Psoas muscle (tissue), 8 donors: ENCODE data around the gene ERRFI1. TPM values are rescaled to one million over a fixed set of nuclear protein-coding genes. Genes with fewer than 3 reads are reported as not detected.

Experiments
- ATAC-seq, 4 donors: fragments of 200-7000 bp; cut with Tn5 transposase; one replicate each; pipeline ENCODE4 v1.9.1; 2020; ENCODE audit warnings: moderate library complexity in 3 of 4, mild to moderate bottlenecking in 2 of 4
- DNase-seq, 2 donors: peaks; one replicate each; pipeline ENCODE4 v3.0.0-alpha.2; 2020
- H3K27ac ChIP-seq: fragments of 200-600 bp; one replicate; pipeline ENCODE4 v1.8.0; 2022
- H3K27me3 ChIP-seq, 3 donors: fragments of 200-600 bp in 1 of 3; one replicate each; pipeline versions ENCODE4 v1.6.1 to v1.8.0; 2013 to 2022; ENCODE audit warnings: low read length in 2 of 3, mild to moderate bottlenecking in 2 of 3, moderate library complexity in 1 of 3; ENCODE audit not compliant: insufficient read depth in 3 of 3
- H3K36me3 ChIP-seq, 2 donors: fragments of 200-600 bp in 1 of 2; one replicate each; pipeline versions ENCODE4 v1.6.1 to v1.8.0; 2013 to 2022; ENCODE audit warnings: low read depth in 1 of 2, mild to moderate bottlenecking in 1 of 2, moderate library complexity in 1 of 2; ENCODE audit not compliant: insufficient read depth in 1 of 2
- H3K4me1 ChIP-seq: fragments of 200-600 bp; one replicate; pipeline ENCODE4 v1.8.0; 2022
- H3K4me3 ChIP-seq: fragments of 200-600 bp; one replicate; pipeline ENCODE4 v1.8.0; 2022; ENCODE audit warnings: mild to moderate bottlenecking
- H3K9me3 ChIP-seq: fragments of 200-600 bp; one replicate; pipeline ENCODE4 v1.8.0; 2022
- CTCF ChIP-seq: fragments of 200-600 bp; IDR thresholded peaks from one replicate; pipeline ENCODE4 v1.8.0; 2022; ENCODE audit warnings: antibody characterized with exemption
- WGBS, 3 donors: extraction: QIAGEN DNeasy Blood & Tissue Kit; methylation state at CpG; one replicate each; pipeline versions ENCODE4 v1.1.6 to v1.1.7; 2013; 5-methylcytosine and 5-hydroxymethylcytosine counted together
- intact Hi-C, 2 donors: fragments of 100-400 bp; cut with DNase I; formaldehyde crosslinking; loops; one replicate each; pipeline versions ENCODE4 v1.11.0 to v1.14.2; 2022
- polyA plus RNA-seq, 3 donors: library from polyadenylated mRNA; stranded (reverse); fragments of 200-250 nt; gene quantifications; one replicate each; pipeline ENCODE4 v1.2.3, GENCODE V29; 2013
- total RNA-seq, 4 donors: library from RNA; stranded (reverse); fragmentation: NEBNext Ultra II Directional in 2 of 4; extraction: Animal tissue kit (Norgen Biotek cat#: 25700) in 2 of 4; gene quantifications; one replicate each; pipeline versions ENCODE4 v1.2.1 to v1.2.4, GENCODE V29; 2021 to 2023
- donor health status: healthy with polysubstance abuse.
- donor health status: DM: no; HTN: no; CAD: no; lungs with moderate emphysema.
- donor health status: Bipolar disorder and iron deficiency.
- donor health status: healthy.
- donor health status: DM: yes; HTN: yes; CAD: no.
- donor health status: DM: no; HTN: no; CAD: no.
- donor health status: DM: no; HTN: no; CAD: no.
- donor health status: DM: yes; HTN: yes; CAD: no.

The ERRFI1 gene
- total and polyA plus RNA-seq, 7 donors = 23.2 to 99.9 (median 63.3) TPM

GRCh38 chr1:8009043-8010002, 16.8 kb downstream of the ERRFI1 start:
- peaks cover 58% of the 10 kb centered on the region for H3K4me1 ChIP-seq
- H3K4me3 ChIP-seq = no peak overlapping the region
- intact Hi-C loops = loop anchor here in 1 of 2 donors (5.0 kb wide), 1 partner anchor 32 kb away; no protein-coding TSS in a partner anchor
- 91 to 96% (median 94%) methylated on average over 18 of the region's 18 CpGs for WGBS, 3 donors
- DNase-seq (no peak), ATAC-seq (no peak)
- peak overlapping the region; percentile 76 for H3K27ac ChIP-seq
- peaks cover under 1 to 18% of the 10 kb centered on the region in 2 donors for H3K36me3 ChIP-seq
- no peaks in the 10 kb centered on the region for H3K9me3 ChIP-seq
- TF ChIP-seq CTCF = no peak
- no peaks in the 10 kb centered on the region for H3K27me3 ChIP-seq

DNA sequence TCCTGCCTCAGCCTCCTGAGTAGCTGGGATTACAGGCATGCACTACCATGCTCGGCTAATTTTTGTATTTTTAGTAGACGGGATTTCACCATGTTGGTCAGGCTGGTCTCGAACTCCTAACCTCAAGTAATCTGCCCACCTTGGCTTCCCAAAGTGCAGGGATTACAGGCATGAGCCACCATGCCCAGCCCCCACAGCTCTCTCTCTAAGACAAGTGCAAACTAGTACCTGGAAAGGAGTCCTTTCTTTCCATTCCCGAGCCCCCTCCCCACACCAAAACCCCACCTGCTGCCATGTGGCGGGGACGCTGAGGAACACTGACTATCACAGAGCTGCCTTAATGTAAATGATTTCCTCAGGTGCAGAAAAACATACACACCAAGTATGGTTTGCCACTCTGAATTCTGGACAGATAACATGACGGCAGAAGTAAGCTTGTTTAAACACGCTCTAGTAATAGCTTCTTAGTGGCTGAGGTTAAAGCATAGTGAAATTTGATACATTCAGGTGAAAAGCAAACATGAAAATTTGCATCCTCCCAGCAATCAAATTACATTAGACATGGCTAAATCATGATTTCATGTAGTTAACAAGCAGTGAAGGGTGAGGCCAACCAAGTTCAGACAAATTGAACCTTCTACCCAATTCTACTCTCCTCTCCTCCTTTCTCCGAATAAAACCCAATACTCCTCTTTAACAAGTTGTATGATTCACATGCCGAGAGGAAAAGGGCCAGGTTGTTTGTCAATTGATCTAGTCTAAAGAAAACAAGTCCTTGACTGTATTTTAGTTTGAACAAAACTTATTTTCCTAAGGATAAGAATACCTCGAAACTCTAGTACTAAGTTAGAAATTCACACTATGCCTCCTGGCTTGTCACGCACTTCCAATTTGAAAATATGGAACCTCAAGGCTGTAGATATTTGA, 19.8 kb downstream of the ERRFI1 start:
- Histone ChIP-seq H3K36me3 (no peaks in the 10 kb centered on the region), H3K4me3 (no peak overlapping the region), H3K27ac (peak overlapping the region; percentile 86), H3K4me1 (peaks cover 49% of the 10 kb centered on the region), H3K9me3 (no peaks in the 10 kb centered on the region), H3K27me3 (no peaks in the 10 kb centered on the region)
- 71 to 86% (median 73%) methylated on average over 12 of the region's 12 CpGs for WGBS, 3 donors
- DNase-seq = no peak
- no peak for ATAC-seq
- intact Hi-C loops = no loop called here
- no peak for TF ChIP-seq CTCF

DNA sequence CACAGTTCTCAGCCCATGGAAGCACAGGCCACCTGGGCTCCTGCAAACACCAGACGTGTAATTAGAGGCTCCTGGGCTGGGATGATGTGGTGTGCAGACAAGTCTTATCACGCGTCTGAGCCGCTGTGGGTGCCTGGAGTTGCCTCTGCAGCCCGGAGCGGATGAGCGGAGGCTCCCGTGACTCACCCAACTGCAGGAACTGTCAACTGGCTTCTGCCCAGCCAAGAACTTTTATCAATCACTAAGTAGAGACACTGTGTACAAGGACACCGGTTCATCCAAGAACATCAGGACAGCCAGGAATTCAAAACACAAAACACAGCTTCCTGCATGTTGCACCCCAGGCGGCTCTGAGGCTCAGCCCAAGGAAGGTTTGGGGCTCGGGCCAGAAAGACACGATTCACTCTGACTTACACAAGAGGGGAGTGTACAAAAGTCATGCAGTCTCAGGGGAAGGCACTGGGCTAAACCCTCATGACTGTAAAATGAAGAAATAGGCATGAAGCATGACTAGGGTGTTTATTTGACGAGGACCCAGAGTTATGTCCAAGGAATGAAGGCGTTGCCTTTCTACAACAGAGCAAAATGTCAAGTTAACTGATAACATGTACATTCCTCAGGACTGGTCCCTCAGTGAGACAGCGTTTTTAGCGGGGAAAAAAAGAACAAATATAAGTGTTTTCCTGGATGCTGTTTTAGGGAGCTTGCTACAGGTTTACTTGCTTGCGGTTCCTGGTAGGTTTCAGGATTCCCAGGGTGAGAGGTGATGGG, 21.1 kb downstream of the ERRFI1 start:
- Histone ChIP-seq H3K27ac (peak overlapping the region; percentile 86), H3K4me3 (peak overlapping the region; percentile 17), H3K4me1 (peaks cover 38% of the 10 kb centered on the region), H3K9me3 (no peaks in the 10 kb centered on the region), H3K36me3 (no peaks in the 10 kb centered on the region), H3K27me3 (no peaks in the 10 kb centered on the region)
- TF ChIP-seq CTCF = no peak
- 15 to 29% (median 18%) methylated on average over 17 of the region's 17 CpGs for WGBS, 3 donors
- intact Hi-C loops = no loop called here
- ATAC-seq (peak; percentile 89 to 91 (median 90)), DNase-seq (peak; percentile 92 to 97)

DNA sequence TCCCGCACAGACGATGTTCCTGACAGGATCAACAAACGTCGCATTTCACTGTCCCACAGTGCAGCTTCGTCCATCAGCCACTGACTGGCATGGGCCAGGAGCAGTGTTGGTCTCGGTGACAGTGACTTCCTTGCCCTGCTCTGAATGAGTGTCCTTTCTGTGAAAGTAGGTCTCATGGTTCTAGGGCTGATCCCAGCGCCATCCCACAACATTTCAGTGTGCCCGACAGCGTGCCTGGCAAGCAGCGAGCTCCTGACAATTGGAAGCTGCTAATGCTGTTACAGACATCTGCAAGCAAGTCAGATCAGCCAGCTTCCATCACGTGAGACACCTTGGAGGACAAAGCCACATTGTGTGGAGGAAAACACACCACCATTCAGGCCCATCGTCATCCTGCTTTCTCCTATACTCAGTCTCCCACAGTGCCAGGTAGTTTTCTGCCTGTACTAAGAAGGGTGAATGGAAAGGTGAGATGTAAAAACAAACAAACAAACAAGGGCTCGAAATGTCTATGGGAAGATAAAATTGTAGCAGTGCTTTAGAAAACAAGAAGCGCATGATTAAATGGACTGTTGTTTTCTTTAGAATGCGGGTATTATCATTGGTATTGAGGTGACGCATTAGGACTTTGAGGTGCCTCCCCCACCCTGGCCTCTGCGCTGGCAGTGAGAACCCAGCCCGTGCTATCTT, 21.9 kb downstream of the ERRFI1 start:
- 42 to 65% (median 45%) methylated on average over 18 of the region's 18 CpGs for WGBS, 3 donors
- Histone ChIP-seq H3K27me3 (no peaks in the 10 kb centered on the region), H3K4me3 (peak overlapping the region; percentile 17), H3K9me3 (no peaks in the 10 kb centered on the region), H3K36me3 (no peaks in the 10 kb centered on the region), H3K4me1 (peaks cover 34% of the 10 kb centered on the region), H3K27ac (peak overlapping the region; percentile 86)
- no peak for TF ChIP-seq CTCF
- ATAC-seq = peak; percentile 15 to 43 (median 26)
- DNase-seq = peak; percentile 35 to 74
- intact Hi-C loops = no loop called here
